ENCODE results near the gene ITGB7. TPM values are rescaled to one million over a fixed set of nuclear protein-coding genes. Genes with fewer than 3 reads are reported as not detected.

Gene ITGB7
- total and polyA plus RNA-seq, 9 of the 15 experiments (the other 6 are each of a cell fraction or from before 2014, with no cell fraction given) = 0.06 to 2.0 (median 0.67) TPM

GRCh38 chr12:53213348-53213747 lies 6.3 kb upstream of the ITGB7 start (continued):
- TF ChIP-seq PBX2 (CRISPR knock-in tag; IDR thresholded peaks at IDR 0.05; ENCODE audit: low read depth) (no peak), PBX2 (tag; conservative IDR thresholded peaks at IDR 0.05; ENCODE audit: low read depth) (peak; percentile 47; the same call in 1 of the 2 replicates), AFF1 (IDR thresholded peaks at IDR 0.05; ENCODE audit: low read depth in 1 of 2, partially characterized antibody in 2 of 2) (peak in 1 of 2 experiments; percentile 56), BRF1 (IDR thresholded peaks at IDR 0.05; ENCODE audit: borderline replicate concordance, extremely low read depth, insufficient read length) (no peak), TEAD1 (CRISPR knock-in tag; IDR thresholded peaks at IDR 0.05) (peak in 1 of 2 experiments; percentile 46; a peak in 1 of 4 replicates), KAT7 (CRISPR knock-in tag; IDR thresholded peaks at IDR 0.05; ENCODE audit: borderline replicate concordance) (no peak), SMC3 (conservative IDR thresholded peaks at IDR 0.05; ENCODE audit: insufficient read depth, low read depth, low read length) (peak; percentile 99), CTCFL (IDR thresholded peaks at IDR 0.05; ENCODE audit: borderline replicate concordance, insufficient read depth, low read depth, low read length, poor library complexity, severe bottlenecking) (peak; percentile 58), HSF4 (CRISPR knock-in tag; IDR thresholded peaks at IDR 0.05; ENCODE audit: borderline replicate concordance) (no peak)
